ENCODE measurements around the gene CAPG.
A peak's percentile ranks its signal among the peaks of the same experiment; 100 is the strongest.
"Not testable (repeated sequence)": the region's sequence is repeated elsewhere in the genome, so short reads cannot be mapped to it uniquely, and the experiment has no call there.

Gene CAPG

DNA sequence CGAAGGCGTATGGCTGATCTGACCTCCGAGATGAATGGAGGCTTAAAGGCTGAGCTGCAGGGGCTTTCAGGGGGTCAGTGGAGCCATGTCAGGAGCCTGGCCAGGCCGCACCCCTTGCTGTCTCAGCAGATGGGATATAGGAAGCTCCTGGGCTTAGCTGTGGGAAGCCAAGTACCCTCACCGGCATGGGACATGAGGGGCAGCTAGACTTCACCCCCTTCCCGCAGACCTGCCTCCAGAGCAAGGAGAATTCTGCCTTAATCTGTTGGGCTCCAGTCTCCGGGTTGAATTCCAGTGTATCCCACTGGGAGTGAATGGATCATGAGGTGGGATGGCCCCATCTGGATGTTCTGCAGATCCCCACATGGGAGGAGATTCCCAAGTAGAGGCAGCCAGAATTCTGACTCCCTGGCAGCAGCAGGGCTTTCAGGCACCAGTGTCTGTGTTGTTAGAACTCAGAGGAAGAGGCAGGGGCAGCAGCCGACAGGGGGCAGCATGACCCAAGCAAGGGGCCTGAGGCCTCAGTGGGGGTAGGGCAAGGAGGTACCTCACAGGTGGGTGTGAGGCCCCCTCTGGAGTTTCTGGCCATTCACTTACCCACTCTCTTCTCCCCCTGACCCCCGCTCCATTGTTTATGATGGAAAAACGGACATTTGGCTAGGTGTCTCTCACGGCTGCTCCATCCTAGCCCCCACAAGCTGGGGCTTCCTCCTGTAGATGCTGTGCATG is 19.1 kb downstream of the CAPG start:
- peak; percentile 66 for TF ChIP-seq CTCF (IDR thresholded peaks at IDR 0.05; ENCODE audit: low read depth, low read length)
- H3K4me1 ChIP-seq: no peaks in the 10 kb centered on the region
- no peaks in the 10 kb centered on the region for H3K9me3 ChIP-seq
- no peaks in the 10 kb centered on the region for H3K36me3 ChIP-seq
- H3K27me3 ChIP-seq: no peaks in the 10 kb centered on the region
- DNase-seq: peak; percentile 69
- H3K4me3 ChIP-seq (ENCODE audit: low read depth, low read length): no peak overlapping the region

DNA sequence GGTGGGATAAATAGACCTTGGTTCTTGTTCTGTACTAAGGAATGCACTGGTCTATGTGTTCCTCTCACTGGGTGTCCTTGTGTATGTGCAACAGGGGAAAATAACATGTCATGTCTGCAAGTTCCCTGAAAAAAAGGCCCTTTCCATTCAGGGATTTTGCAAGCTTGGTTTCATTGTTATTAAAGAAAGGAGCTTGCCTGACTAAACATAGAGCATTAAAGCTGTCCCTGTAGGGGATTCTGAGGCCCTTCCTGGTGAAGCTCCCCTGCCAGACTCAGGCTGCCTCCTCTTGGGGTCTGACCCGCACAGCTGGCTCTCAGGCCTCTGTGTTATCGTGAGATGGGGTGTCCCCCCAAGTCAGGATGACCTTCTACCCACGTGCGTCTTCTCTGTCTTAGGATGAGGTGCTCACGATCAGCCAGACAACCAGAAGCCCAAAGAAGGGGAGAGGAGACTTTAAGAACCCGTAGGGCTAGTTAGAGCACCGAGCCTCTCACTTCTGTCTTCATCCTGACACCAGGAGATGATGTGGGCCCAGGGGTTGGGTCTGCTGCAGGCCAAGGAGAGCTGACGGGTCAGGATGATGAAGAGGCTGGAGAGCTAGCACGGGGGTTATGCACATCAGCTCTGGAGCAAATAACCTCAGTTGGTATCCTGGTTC is 21.2 kb downstream of the CAPG start:
- TF ChIP-seq CTCF (IDR thresholded peaks at IDR 0.05; ENCODE audit: low read depth, low read length): no peak
- Histone ChIP-seq H3K27me3 (no peaks in the 10 kb centered on the region), H3K36me3 (no peaks in the 10 kb centered on the region), H3K9me3 (no peaks in the 10 kb centered on the region), H3K4me1 (no peaks in the 10 kb centered on the region), H3K4me3 (ENCODE audit: low read depth, low read length) (no peak overlapping the region)
- DNase-seq: no peak

DNA sequence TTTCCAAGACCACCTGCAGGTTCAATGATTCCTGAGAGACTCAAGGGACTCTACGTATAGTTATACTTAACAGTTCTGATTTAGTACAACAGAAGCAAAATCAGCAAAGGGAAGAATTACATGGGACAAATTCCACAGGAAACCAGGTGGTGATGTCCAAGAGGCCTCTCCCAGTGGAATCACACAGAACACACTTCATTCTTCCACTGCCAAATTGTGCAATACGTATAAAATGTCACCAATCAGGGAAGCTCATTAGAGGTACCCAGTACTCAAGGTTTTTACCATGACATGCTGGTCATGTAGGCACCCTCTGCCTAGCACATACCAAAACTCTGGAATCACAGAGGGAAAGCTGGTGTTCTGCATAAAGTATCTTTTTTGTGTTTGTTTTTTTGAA is 22.4 kb downstream of the CAPG start:
- Histone ChIP-seq H3K27me3 (no peaks in the 10 kb centered on the region), H3K4me3 (ENCODE audit: low read depth, low read length) (no peak overlapping the region), H3K4me1 (no peaks in the 10 kb centered on the region), H3K9me3 (no peaks in the 10 kb centered on the region), H3K36me3 (no peaks in the 10 kb centered on the region)
- TF ChIP-seq CTCF (IDR thresholded peaks at IDR 0.05; ENCODE audit: low read depth, low read length): no peak
- no peak for DNase-seq

DNA sequence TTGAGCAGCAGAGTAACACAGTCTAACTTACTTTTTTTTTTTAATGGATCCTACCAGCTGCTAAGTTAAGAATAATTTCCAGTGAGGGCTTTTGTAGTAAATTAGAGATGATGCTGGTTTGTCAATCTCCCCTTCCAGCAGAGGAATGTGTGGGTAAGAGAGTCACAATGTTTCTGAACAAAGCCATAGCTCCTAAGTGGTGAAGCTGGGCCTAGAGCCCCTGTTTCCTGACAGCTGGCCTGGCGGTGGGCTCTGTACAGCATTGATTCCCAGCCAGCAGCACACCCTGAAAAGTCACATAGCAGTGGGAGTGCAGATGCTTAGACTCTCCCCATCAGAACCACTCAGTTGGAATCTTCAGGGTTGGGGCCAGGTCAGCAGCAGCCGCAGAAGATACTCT is 24.4 kb downstream of the CAPG start:
- Histone ChIP-seq H3K36me3 (no peaks in the 10 kb centered on the region), H3K4me3 (ENCODE audit: low read depth, low read length) (no peak overlapping the region), H3K27me3 (no peaks in the 10 kb centered on the region), H3K4me1 (no peaks in the 10 kb centered on the region), H3K9me3 (no peaks in the 10 kb centered on the region)
- no peak for TF ChIP-seq CTCF (IDR thresholded peaks at IDR 0.05; ENCODE audit: low read depth, low read length)
- no peak for DNase-seq

DNA sequence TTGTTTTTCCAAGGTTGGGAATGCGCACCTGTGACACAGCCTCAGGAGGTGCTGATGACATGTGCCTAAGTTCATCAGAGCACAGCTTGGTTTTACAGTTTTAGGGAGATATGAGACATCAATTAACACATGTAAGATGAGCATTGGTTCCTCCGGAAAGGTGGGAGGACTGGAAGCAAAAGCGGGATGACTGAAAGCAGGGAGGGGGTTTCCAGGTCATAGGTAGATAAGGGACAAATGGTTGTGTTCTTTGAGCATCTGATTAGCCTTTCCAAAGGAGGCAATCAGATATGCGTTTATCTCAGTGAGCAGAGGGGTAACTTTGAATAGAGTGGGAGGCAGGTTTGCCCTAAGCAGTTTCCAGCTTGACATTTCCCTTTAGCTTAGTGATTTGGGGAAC is 26.3 kb downstream of the CAPG start:
- Histone ChIP-seq H3K4me1 (no peaks in the 10 kb centered on the region), H3K4me3 (ENCODE audit: low read depth, low read length) (no peak overlapping the region), H3K9me3 (no peaks in the 10 kb centered on the region), H3K27me3 (no peaks in the 10 kb centered on the region), H3K36me3 (no peaks in the 10 kb centered on the region)
- no peak for DNase-seq
- TF ChIP-seq CTCF (IDR thresholded peaks at IDR 0.05; ENCODE audit: low read depth, low read length): no peak

DNA sequence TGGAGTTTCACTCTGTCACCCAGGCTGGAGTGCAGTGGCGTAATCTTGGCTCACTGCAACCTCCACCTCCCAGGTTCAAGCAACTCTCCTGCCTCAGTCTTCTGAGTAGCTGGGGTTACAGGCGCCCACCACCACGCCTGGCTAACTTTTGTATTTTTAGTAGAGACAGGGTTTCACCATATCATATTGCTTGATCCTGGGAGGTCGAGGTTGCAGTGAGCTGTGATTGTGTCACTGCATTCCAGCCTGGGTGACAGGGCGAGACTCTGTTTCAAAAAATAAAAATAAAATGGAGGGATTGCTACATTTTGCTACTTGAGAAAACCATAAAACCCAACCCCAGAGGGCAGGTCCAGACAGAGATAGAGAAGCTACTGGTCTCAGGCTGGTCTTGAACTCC is 27.0 kb downstream of the CAPG start:
- H3K27me3 ChIP-seq; H3K36me3 ChIP-seq; H3K4me1 ChIP-seq; H3K9me3 ChIP-seq; H3K4me3 ChIP-seq (ENCODE audit: low read depth, low read length); DNase-seq: not testable (repeated sequence)

Data from BE2C (cell line).